GM12878 (cell line): Measurements from ENCODE around the gene CDK5RAP3. TPM values are rescaled to one million over a fixed set of nuclear protein-coding genes. Genes with fewer than 3 reads are reported as not detected.

Experiments
- EGR1 ChIP-seq, 2 experiments: IDR thresholded peaks; 1 replicate in 1 of 2; 2 replicates in 1 of 2; pipeline ENCODE4 v1.6.1; 2011 to 2012; ENCODE audit warnings: low read depth in 2 of 2, low read length in 2 of 2, borderline replicate concordance in 1 of 2, mild to moderate bottlenecking in 1 of 2, moderate library complexity in 1 of 2
- FOXM1 ChIP-seq: IDR thresholded peaks from 2 replicates; pipeline ENCODE4 v1.6.1; 2012; ENCODE audit warnings: low read depth, mild to moderate bottlenecking, inconsistent platforms, low read length, moderate library complexity
- LARP7 ChIP-seq: fragments of 450-650 bp; IDR thresholded peaks from 2 replicates; pipeline ENCODE4 v1.6.1; 2017; ENCODE audit warnings: mild to moderate bottlenecking
- RAD21 ChIP-seq: IDR thresholded peaks from 2 replicates; pipeline ENCODE4 v1.6.1; 2011; ENCODE audit warnings: mild to moderate bottlenecking, low read depth, low read length, moderate library complexity; ENCODE audit not compliant: insufficient read depth
- polyA plus RNA-seq, 11 experiments: library from polyadenylated mRNA; depleted of rRNA in 4 of 11; unstranded in 6 of 11; stranded (reverse) in 5 of 11; fragments of >200 nt; fragmentation: Nextera tagmentation in 4 of 11; fragmentation: Illumina TruSeq in 1 of 11; extraction: Ambion mirVana in 4 of 11; extraction: Trizol in 1 of 11; gene quantifications; 1 replicate in 1 of 11; 2 replicates in 10 of 11; pipeline versions ENCODE4 v1.2.1 to v1.2.3, GENCODE V29; 2011 to 2016; ENCODE audit warnings: inconsistent platforms in 2 of 11, missing spikeins in 2 of 11, low read depth in 1 of 11
- total RNA-seq, 4 experiments: library from RNA; depleted of rRNA in 3 of 4; stranded (reverse); fragments of >200 nt in 3 of 4; fragmentation: Illumina TruSeq in 1 of 4; extraction: Trizol in 1 of 4; gene quantifications; 2 replicates each; pipeline versions ENCODE4 v1.2.1 to v1.2.3, GENCODE V29; 2013 to 2021
- TF ChIP-seq, protein P1 (sequence below): fragments of 450-650 bp; IDR thresholded peaks from 2 replicates; pipeline ENCODE4 v1.6.1; 2017; ENCODE audit warnings: mild to moderate bottlenecking, low read depth, inconsistent platforms; ENCODE audit not compliant: poor library complexity, severe bottlenecking
- TF ChIP-seq, protein P2 (sequence below): fragments of 450-650 bp; IDR thresholded peaks from 2 replicates; pipeline ENCODE4 v1.6.1; 2017; ENCODE audit warnings: low read depth, mild to moderate bottlenecking, moderate library complexity

CDK5RAP3 gene
- total and polyA plus RNA-seq, 10 of the 15 experiments (the other 5 are each of a cell fraction or from before 2014, with no cell fraction given): 69.4 to 237 (median 160) TPM

DNA sequence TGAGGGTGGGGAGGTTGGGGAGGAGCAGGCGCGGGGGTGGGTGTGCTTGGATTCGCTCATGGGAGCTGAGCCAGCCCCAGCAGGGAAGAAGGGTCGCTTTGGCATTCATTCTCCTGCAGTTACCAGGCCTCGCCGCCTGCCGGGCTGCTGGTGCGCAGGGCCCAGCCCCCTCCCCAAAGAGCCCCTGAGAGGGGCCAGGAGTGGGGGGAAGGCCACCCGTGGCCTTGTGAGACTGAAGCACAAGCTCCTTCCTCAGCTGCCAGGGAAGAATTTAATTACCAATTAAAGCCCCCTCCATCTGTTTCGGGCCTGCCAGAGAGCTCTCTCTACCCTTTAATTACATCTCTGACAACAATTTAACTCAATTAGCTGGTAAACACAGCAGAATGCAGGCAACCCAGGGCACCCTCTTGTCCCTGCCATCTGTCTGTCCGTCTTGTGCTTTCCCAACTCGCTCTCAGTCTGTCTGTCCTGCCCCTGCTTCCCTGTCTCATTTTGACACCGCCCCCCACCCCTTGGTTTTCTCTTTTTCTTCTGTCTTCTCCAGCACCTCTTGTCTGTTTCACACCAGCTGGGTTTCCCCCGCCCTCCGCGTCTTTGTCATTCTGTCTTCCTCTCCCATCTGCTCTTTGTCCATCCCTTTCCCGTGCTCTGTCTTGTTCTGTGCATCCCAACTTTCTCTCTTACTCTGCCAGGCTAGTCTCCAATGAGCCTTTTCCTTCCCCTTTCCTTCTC is 32.7 kb downstream of the CDK5RAP3 start (continued):
- TF ChIP-seq, protein P1, sequence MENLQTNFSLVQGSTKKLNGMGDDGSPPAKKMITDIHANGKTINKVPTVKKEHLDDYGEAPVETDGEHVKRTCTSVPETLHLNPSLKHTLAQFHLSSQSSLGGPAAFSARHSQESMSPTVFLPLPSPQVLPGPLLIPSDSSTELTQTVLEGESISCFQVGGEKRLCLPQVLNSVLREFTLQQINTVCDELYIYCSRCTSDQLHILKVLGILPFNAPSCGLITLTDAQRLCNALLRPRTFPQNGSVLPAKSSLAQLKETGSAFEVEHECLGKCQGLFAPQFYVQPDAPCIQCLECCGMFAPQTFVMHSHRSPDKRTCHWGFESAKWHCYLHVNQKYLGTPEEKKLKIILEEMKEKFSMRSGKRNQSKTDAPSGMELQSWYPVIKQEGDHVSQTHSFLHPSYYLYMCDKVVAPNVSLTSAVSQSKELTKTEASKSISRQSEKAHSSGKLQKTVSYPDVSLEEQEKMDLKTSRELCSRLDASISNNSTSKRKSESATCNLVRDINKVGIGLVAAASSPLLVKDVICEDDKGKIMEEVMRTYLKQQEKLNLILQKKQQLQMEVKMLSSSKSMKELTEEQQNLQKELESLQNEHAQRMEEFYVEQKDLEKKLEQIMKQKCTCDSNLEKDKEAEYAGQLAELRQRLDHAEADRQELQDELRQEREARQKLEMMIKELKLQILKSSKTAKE: no peak
- TF ChIP-seq RAD21: no peak
- no peak for TF ChIP-seq LARP7
- TF ChIP-seq EGR1 (IDR thresholded peaks at IDR 0.05; ENCODE audit: borderline replicate concordance in 1 of 2, low read depth in 2 of 2, low read length in 2 of 2): 0 out of 3 replicates have a peak, but pooled peaks of 1 of the 2 experiments have one; percentile 13
- TF ChIP-seq FOXM1: no peak
- TF ChIP-seq, protein P2, sequence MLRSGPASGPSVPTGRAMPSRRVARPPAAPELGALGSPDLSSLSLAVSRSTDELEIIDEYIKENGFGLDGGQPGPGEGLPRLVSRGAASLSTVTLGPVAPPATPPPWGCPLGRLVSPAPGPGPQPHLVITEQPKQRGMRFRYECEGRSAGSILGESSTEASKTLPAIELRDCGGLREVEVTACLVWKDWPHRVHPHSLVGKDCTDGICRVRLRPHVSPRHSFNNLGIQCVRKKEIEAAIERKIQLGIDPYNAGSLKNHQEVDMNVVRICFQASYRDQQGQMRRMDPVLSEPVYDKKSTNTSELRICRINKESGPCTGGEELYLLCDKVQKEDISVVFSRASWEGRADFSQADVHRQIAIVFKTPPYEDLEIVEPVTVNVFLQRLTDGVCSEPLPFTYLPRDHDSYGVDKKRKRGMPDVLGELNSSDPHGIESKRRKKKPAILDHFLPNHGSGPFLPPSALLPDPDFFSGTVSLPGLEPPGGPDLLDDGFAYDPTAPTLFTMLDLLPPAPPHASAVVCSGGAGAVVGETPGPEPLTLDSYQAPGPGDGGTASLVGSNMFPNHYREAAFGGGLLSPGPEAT: peak; percentile 40; the same call in 1 of the 2 replicates
